HG03196 (cell line): Measurements from ENCODE around the gene RIMS4.
"Not testable (repeated sequence)": the region's sequence is repeated elsewhere in the genome, so short reads cannot be mapped to it uniquely, and the experiment has no call there.

Experiments
- ATAC-seq: cut with Tn5 transposase; IDR thresholded peaks from one replicate; pipeline ENCODE4 v1.9.1; 2021; ENCODE audit not compliant: unreplicated experiment

Gene RIMS4

GRCh38 chr20:44765701-44766347 is 44.5 kb downstream of the RIMS4 start:
- no peak for ATAC-seq

- no peak for ATAC-seq
Measured at GRCh38 chr20:44765091-44765490, 45.3 kb downstream of the RIMS4 start.

- not testable (repeated sequence) for ATAC-seq
Measured at GRCh38 chr20:44763798-44764197, 46.5 kb downstream of the RIMS4 start.

GRCh38 chr20:44762466-44763140 is 47.7 kb downstream of the RIMS4 start:
- no peak for ATAC-seq

- ATAC-seq: no peak
Measured at GRCh38 chr20:44761423-44761822, 48.9 kb downstream of the RIMS4 start.

GRCh38 chr20:44759595-44759994 is 50.8 kb downstream of the RIMS4 start:
- ATAC-seq: no peak

GRCh38 chr20:44758247-44759101 is 51.9 kb downstream of the RIMS4 start:
- ATAC-seq: no peak

GRCh38 chr20:44756956-44757355 is 53.4 kb downstream of the RIMS4 start:
- no peak for ATAC-seq

- no peak for ATAC-seq
Measured at GRCh38 chr20:44756011-44756688, 54.2 kb downstream of the RIMS4 start.

GRCh38 chr20:44754554-44754953 is 55.8 kb downstream of the RIMS4 start:
- no peak for ATAC-seq

- no peak for ATAC-seq
Measured at GRCh38 chr20:44752099-44752931, 58.0 kb downstream of the RIMS4 start.

GRCh38 chr20:44750081-44750805 is 60.1 kb downstream of the RIMS4 start:
- ATAC-seq: no peak

GRCh38 chr20:44748005-44748370 is 62.4 kb downstream of the RIMS4 start:
- ATAC-seq: no peak

GRCh38 chr20:44747166-44748004 is 63.0 kb downstream of the RIMS4 start:
- ATAC-seq: no peak

GRCh38 chr20:44746367-44747165 is 63.8 kb downstream of the RIMS4 start:
- no peak for ATAC-seq

GRCh38 chr20:44745598-44746366 is 64.6 kb downstream of the RIMS4 start, which contains the start of gene KCNK15:
KCNK15 (plus strand) TSS chr20:44745865; CDS start chr20:44745911, 46 bp downstream.
- no peak for ATAC-seq

GRCh38 chr20:44745122-44745597 is 65.2 kb downstream of the RIMS4 start:
- ATAC-seq: no peak
